SU-DHL-6 (cell line): ENCODE results near the gene KDM1B.

Experiments used
- H2AFZ ChIP-seq: fragments of 200-600 bp; sonication (generic); 2 replicates; pipeline ENCODE4 v1.6.1; 2014; ENCODE audit warnings: low read depth, mild to moderate bottlenecking, moderate library complexity, mixed read lengths, antibody characterized with exemption, low read length; ENCODE audit not compliant: severe bottlenecking
- H3F3A ChIP-seq: fragments of 200-600 bp; shearing (Covaris generic); 2 replicates; pipeline ENCODE4 v1.6.0; 2016; ENCODE audit warnings: antibody characterized with exemption, mild to moderate bottlenecking; ENCODE audit not compliant: insufficient read depth
- H3K27ac ChIP-seq: fragments of 200-600 bp; sonication (generic); 2 replicates; pipeline ENCODE4 v1.5.1; 2016; ENCODE audit warnings: low read depth, mild to moderate bottlenecking, low read length, moderate library complexity, mixed read lengths
- H3K27me3 ChIP-seq: fragments of 200-600 bp; sonication (generic), shearing (Covaris generic); 2 replicates; pipeline ENCODE4 v1.6.0; 2014; ENCODE audit warnings: mild to moderate bottlenecking, low read length
- H3K36me3 ChIP-seq: fragments of 200-600 bp; sonication (generic); 2 replicates; pipeline ENCODE4 v1.6.1; 2014; ENCODE audit warnings: mild to moderate bottlenecking, low read length, mixed read lengths
- H3K4me2 ChIP-seq: fragments of 300-600, 200-600 bp; shearing (Covaris generic), sonication (generic); 2 replicates; pipeline ENCODE4 v1.6.0; 2014; ENCODE audit warnings: low read length, low read depth, mild to moderate bottlenecking; ENCODE audit not compliant: poor library complexity, severe bottlenecking
- H3K4me3 ChIP-seq: fragments of 200-600 bp; sonication (generic); 2 replicates; pipeline ENCODE4 v1.5.1; 2014; ENCODE audit warnings: antibody characterized with exemption, low read length, mild to moderate bottlenecking, mixed read lengths; ENCODE audit not compliant: insufficient read depth, poor library complexity, severe bottlenecking
- H3K79me2 ChIP-seq: fragments of 200-600 bp; sonication (generic); 2 replicates; pipeline ENCODE4 v1.6.1; 2014; ENCODE audit warnings: mild to moderate bottlenecking, low read length, moderate library complexity; ENCODE audit not compliant: insufficient read depth
- H3K9ac ChIP-seq: fragments of 200-600 bp; sonication (generic); 2 replicates; pipeline ENCODE4 v1.7.0; 2014; ENCODE audit warnings: mild to moderate bottlenecking, low read length
- H3K9me2 ChIP-seq: fragments of 200-600 bp; sonication (generic); replicated peaks from 2 replicates; pipeline ENCODE4 v1.6.1; 2014; ENCODE audit warnings: low read length; ENCODE audit not compliant: insufficient read depth
- H3K9me3 ChIP-seq: fragments of 200-600 bp; sonication (generic); 2 replicates; pipeline ENCODE4 v1.6.1; 2014; ENCODE audit warnings: low read length, mixed read lengths; ENCODE audit not compliant: insufficient read depth
- H4K20me1 ChIP-seq: fragments of 200-600 bp; sonication (generic); 2 replicates; pipeline ENCODE4 v1.6.1; 2014; ENCODE audit warnings: low read depth, mild to moderate bottlenecking, antibody characterized with exemption, low read length, moderate library complexity, mixed read lengths
- CTCF ChIP-seq: fragments of 200-600 bp; sonication (generic); IDR thresholded peaks from one replicate; pipeline ENCODE4 v1.5.1; 2017; ENCODE audit warnings: antibody characterized with exemption, mild to moderate bottlenecking, low read length, moderate library complexity; ENCODE audit not compliant: insufficient read depth, poor library complexity, severe bottlenecking
- EZH2phosphoT487 ChIP-seq: fragments of 200-600 bp; sonication (generic), shearing (Covaris generic); conservative IDR thresholded peaks from 2 replicates; pipeline ENCODE4 v1.6.1; 2018; ENCODE audit warnings: mild to moderate bottlenecking, antibody characterized with exemption, low read length, moderate library complexity, mixed read lengths

Gene KDM1B

DNA sequence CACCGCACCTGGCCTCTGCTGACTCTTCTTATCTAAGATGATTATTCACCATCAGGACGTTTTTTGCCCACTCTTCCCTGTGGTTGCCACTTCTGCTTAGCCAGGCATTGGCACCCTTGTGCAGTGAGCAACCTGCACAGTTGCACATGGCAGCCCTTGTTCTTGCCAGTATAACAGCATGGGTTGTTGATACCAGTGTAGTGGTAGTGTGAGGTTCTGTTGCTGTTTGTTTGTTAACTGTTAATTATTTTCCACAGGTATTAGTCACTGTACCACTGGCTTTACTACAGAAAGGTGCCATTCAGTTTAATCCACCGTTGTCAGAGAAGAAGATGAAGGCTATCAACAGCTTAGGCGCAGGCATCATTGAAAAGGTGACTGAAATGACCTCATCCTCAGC lies 57.0 kb downstream of the KDM1B start:
- H2AFZ ChIP-seq: no peak overlapping the region
- H3K9me3 ChIP-seq: no peaks in the 10 kb centered on the region
- peaks cover 10% of the 10 kb centered on the region; the same call in 1 of the 2 replicates for H3F3A ChIP-seq
- TF ChIP-seq CTCF (no peak), EZH2phosphoT487 (no peak)
- H3K4me2 ChIP-seq: no peak overlapping the region
- no peaks in the 10 kb centered on the region for H3K27me3 ChIP-seq
- H3K9me2 ChIP-seq: no peaks in the 10 kb centered on the region
- H3K9ac ChIP-seq: no peak overlapping the region
- no peaks in the 10 kb centered on the region for H3K36me3 ChIP-seq
- no peaks in the 10 kb centered on the region for H4K20me1 ChIP-seq
- H3K4me3 ChIP-seq: no peak overlapping the region
- H3K27ac ChIP-seq: no peak overlapping the region
- no peaks in the 10 kb centered on the region for H3K79me2 ChIP-seq

- Histone ChIP-seq H3K4me2 (no peak overlapping the region), H3K79me2 (no peaks in the 10 kb centered on the region), H3F3A (peaks cover 10% of the 10 kb centered on the region; the same call in 1 of the 2 replicates), H3K9ac (no peak overlapping the region), H3K9me2 (no peaks in the 10 kb centered on the region), H3K36me3 (no peaks in the 10 kb centered on the region), H4K20me1 (no peaks in the 10 kb centered on the region), H3K4me3 (no peak overlapping the region), H3K27ac (no peak overlapping the region), H3K9me3 (no peaks in the 10 kb centered on the region), H2AFZ (no peak overlapping the region), H3K27me3 (no peaks in the 10 kb centered on the region)
- TF ChIP-seq CTCF (no peak), EZH2phosphoT487 (no peak)
Observed at GRCh38 chr6:18213439-18213838, 58.2 kb downstream of the KDM1B start.

DNA sequence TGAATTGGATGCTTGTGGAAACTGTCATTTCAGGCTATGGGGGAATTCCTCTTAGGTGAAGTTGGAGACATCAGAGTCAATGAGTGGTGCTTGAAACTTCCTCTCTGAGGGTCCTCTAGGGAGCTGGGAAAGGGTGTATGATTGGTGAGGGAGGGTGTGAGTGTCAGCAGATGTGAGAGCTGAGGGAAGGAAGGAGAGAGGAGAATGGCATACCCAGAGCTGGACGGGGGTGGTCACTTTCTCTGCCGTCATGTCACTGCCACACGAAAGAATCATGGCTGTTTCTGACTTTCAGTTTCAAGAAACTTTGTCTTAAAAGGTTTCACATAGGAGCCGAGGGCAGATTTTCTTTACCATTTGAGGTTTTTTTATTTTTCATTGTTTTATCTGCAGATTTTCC lies 58.8 kb downstream of the KDM1B start:
- H3K9me3 ChIP-seq: no peaks in the 10 kb centered on the region
- H3K27me3 ChIP-seq: no peaks in the 10 kb centered on the region
- H3K4me2 ChIP-seq: no peak overlapping the region
- H3K36me3 ChIP-seq: no peaks in the 10 kb centered on the region
- no peak overlapping the region for H3K27ac ChIP-seq
- no peak for TF ChIP-seq CTCF
- no peak for TF ChIP-seq EZH2phosphoT487
- H3K9me2 ChIP-seq: no peaks in the 10 kb centered on the region
- no peak overlapping the region for H2AFZ ChIP-seq
- H3K79me2 ChIP-seq: no peaks in the 10 kb centered on the region
- H3K4me3 ChIP-seq: no peak overlapping the region
- H3F3A ChIP-seq: peaks cover 11% of the 10 kb centered on the region; the same call in 1 of the 2 replicates
- no peak overlapping the region for H3K9ac ChIP-seq
- H4K20me1 ChIP-seq: no peaks in the 10 kb centered on the region
